ENCODE data around the gene RNF223. TPM values are rescaled to one million over a fixed set of nuclear protein-coding genes. Genes with fewer than 3 reads are reported as not detected.
"Not testable (repeated sequence)": the region's sequence is repeated elsewhere in the genome, so short reads cannot be mapped to it uniquely, and the experiment has no call there.

RNF223 gene
- total RNA-seq, 2 donors from 2014 or later = 3.4 to 5.3 TPM

DNA sequence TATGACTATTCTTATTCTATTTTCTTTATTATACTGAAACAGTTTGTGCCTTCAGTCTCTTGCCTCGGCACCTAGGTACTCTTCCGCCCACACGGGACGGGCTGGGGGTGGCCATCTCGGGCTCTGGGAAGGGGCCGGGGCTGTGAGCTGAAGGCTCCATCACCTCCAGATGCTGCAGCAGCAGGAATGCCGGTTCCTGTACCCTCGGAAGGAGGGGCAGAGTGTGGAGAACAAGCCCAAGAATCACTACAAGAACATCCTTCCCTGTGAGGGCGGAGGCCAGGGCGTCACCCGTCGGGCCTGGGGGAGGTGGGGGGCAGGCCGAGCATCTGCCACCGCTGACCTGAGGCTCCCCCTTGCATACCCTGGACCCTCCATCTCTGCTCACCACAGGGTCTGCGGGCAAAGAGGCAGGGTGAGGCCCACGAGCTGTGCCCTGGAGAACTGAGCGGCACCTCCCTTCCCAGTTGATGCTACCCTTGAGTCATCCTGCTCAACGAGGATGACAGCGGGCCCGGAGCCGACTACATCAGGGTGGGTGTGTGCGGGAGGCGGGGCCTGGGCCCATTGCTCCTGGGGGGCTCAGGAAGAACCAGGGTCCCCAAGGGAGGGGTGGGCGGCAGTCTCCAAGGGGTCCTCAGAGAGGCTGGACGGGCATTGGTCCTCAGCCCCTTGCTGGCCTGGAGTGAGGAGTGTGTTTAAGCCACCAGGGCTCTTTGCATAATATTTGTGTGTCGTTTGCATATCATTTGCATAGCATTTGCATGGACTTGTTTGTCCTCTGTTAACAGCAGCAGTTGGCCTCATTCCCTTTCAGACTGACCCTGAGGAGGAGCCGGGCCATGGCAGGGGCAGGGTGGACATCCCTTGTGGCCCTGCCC, 7.5 kb downstream of the RNF223 start:
- DNase-seq (no peak), ATAC-seq (no peak)
- intact Hi-C loops (cut with DNase I, micrococcal nuclease) = loop anchor here (5.0 to 10.0 kb wide), 2 partner anchors 82 to 84 kb away; partner anchors contain the start of gene PERM1 (in 2 of the 2)

DNA sequence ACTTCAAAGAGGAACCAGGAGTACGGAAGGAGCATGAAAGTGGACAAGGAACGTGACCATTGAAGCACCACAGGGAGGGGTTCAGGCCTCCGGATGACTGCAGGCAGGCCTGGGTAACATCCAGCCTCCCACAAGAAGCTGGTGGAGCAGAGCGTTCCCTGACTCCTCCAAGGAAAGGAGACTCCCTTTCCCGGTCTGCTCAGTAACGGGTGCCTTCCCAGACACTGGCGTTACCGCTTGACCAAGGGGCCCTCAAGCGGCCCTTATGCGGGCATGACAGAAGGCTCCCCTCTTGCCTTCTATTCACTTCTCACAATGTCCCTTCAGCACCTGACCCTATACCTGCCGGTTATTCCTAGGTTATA, 8.2 kb downstream of the RNF223 start:
- not testable (repeated sequence) for DNase-seq, ATAC-seq
- intact Hi-C loops (cut with DNase I, micrococcal nuclease) = loop anchor here (5.0 to 10.0 kb wide), 2 partner anchors 81 to 84 kb away; partner anchors contain the start of gene PERM1 (in 2 of the 2)

DNA sequence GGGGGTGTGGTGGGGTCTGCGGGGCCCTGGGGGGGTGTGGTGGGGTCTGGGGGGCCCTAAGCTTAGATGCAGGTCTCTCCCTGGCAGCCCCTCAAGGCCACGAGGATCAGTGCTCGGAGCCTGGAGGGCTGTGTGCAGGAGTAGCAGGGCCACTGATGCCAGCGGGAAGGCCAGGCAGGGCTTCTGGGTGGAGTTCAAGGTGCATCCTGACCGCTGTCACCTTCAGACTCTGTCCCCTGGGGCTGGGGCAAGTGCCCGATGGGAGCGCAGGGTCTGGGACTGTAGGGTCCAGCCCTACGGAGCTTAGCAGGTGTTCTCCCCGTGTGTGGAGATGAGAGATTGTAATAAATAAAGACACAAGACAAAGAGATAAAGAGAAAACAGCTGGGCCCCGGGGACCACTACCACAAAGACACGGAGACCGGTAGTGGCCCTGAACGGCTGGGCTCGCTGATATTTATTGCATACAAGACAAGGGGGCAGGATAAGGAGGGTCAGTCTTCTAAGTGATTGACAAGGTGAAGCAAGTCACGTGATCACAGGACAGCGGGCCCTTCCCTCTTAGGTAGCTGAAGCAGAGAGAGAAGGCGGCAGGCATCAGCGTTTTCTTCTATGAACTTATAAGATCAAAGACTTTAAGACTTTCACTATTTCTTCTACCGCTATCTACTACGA, 8.7 kb downstream of the RNF223 start:
- no peak for DNase-seq
- intact Hi-C loops (cut with DNase I, micrococcal nuclease) = loop anchor here (5.0 to 10.0 kb wide), 2 partner anchors 81 to 83 kb away; partner anchors contain the start of gene PERM1 (in 2 of the 2)

DNA sequence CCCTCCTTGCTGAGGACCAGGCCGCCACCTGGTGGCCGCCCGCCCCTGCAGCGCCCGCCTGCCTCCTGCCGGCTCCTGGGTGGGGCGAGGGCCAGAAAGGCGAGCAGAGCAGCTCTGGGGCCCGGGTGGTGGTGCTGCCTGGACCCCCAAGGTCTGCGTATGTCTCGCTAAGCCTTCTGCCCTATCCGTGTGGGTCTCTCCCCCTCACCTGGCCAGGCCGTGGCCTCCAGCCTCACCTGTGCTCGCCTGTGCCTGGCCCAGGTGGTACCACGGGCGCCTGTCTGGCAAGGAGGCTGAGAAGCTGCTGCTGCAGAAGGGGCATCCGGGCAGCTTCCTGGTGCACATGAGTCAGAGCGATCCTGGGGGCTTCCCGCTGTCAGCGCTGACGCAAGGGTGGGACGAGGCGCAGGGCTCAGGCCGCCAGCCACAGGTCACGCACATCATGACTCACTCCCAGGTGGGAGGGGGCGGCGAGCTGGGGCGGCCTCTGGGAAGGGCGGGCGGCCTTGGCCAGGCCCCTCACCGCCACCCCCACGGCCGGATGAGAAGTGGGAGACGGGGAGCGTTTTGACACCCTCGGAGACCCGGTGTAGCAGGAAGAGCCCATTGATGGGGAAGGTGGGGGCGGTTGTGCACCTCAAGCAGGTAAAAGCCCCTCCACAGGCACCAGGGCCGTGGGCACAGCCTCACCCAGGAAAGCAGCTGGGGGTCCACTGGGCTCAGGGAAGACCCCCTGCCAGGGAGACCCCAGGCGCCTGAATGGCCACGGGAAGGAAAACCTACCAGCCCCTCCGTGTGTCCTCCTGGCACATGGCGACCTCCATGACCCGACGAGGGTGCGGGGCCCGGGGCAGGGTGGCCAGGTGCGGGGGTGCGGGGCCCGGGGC, 9.9 kb downstream of the RNF223 start:
- intact Hi-C loops (cut with DNase I, micrococcal nuclease) = loop anchor here in 1 of 2 donors (10.0 kb wide), 1 partner anchor 79 kb away; the partner anchor contains the start of gene PERM1
- ATAC-seq (peak; percentile 45), DNase-seq (peak in 1 of 2 donors; percentile 81)

More for the DNA sequence above, 8.7 kb downstream of the RNF223 start:
- ATAC-seq = no peak

DNA sequence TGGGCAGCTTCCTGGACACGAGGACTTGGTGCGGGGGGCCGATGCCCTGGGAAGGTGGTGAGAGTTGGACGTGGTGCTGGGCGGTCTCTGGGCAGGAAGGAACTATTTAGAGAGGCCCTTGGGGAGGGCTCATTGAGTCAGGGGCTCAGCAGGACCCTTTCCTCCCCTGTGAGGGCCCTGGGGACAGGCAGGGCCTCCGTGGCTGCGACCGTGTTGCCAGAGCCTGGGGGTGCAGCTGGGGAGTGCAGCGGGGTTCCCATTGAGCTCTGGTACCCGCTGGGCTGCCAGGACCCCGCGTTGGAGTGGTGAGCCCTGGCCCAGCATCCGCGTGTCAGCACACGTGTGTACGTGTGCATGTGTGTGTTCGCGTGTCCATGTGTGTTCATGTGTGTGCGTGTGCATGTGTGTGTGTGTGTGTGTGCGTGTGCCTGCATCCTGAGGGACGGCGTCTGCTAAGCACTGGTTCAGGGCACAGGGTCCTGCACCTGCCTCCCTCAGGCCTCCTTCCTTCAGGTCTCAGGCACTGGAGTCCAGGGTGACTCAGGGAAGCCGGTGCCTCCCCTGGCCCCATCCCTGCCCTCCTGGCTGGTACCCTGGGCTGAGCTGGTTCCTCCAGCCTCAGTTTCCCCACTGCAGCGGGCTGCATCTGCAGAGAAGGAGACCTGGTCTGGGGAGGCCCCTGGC, 10.7 kb downstream of the RNF223 start:
- no peak for ATAC-seq
- no peak for DNase-seq
- intact Hi-C loops (cut with DNase I, micrococcal nuclease) = loop anchor here in 1 of 2 donors (10.0 kb wide), 1 partner anchor 79 kb away; the partner anchor contains the start of gene PERM1

DNA sequence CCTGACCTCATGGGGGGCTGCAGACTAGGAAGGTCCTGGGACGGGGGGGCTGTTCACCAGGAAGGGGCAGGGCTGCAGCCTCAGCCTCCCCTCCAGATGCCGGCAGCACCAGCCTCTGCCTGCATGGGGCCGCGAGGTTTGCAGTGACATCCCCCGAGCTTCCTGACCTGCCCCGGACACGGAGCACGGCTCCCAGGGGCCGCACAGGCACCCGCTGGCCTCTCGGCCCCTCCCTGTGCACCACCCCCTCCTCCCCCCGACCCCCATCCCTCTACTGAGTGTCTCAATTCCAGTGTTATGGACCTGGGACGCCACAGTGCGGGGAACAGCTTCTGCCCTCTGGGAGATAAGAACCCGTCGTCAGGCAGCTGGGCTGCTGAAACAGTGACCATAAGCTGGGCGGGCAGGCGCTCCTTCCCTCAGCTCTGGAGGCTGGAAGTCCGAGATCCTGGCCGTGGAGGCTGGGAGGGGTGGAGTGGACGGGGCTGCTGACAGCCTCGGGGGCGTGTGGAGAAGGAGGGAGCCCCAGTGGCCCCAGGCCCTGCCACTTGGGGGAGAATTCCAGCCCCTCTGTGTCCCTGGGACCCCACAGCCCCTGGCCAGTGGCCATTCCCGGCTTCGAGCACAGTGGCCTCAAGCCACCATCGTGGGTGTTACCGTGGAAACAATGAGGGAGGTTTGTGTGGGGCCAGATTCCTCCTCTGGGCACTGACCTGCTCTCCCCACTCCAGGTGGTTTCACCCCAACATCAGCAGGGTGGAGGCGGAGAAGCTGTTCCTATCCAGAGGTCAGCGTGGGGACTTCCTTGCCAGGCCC, 11.6 kb downstream of the RNF223 start:
- intact Hi-C loops (cut with DNase I, micrococcal nuclease) = loop anchor here in 1 of 2 donors (10.0 kb wide), 1 partner anchor 78 kb away; the partner anchor contains the start of gene PERM1
- ATAC-seq = no peak
- no peak for DNase-seq

DNA sequence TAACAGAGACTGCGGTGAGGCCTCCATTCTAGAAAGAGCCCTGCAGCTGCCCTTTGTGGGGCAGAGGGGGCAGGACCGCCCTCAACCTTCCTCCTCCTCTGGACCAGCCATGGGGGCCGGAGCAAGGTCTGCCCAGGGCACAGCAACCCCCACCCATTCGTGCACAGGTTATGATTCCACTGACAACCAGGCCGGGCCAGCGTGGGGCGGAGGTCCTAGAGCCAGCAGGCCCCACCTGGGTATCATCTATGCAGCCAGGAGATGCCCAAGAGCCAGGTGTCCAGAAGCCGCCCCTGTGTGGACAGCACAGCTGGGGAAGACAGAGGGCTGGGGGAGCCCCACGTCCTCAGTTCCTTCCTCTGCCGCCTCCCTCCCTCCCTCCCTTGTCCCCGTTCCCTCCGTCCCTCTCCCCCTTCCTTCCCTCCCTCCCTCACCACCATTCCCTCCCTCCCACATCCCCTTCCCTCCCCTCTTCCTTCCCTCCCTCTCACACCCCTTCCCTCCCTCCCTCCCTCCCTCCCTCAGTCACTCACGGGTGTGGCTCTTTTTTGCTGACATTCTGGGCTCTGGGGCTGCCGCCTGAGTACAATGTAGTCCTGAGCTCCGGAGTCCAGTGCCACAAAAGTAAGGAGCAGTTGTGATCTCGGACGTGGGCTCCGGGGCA, 12.3 kb downstream of the RNF223 start:
- DNase-seq = no peak
- ATAC-seq = no peak
- intact Hi-C loops (cut with DNase I, micrococcal nuclease) = loop anchor here in 1 of 2 donors (10.0 kb wide), 1 partner anchor 77 kb away; the partner anchor contains the start of gene PERM1

DNA sequence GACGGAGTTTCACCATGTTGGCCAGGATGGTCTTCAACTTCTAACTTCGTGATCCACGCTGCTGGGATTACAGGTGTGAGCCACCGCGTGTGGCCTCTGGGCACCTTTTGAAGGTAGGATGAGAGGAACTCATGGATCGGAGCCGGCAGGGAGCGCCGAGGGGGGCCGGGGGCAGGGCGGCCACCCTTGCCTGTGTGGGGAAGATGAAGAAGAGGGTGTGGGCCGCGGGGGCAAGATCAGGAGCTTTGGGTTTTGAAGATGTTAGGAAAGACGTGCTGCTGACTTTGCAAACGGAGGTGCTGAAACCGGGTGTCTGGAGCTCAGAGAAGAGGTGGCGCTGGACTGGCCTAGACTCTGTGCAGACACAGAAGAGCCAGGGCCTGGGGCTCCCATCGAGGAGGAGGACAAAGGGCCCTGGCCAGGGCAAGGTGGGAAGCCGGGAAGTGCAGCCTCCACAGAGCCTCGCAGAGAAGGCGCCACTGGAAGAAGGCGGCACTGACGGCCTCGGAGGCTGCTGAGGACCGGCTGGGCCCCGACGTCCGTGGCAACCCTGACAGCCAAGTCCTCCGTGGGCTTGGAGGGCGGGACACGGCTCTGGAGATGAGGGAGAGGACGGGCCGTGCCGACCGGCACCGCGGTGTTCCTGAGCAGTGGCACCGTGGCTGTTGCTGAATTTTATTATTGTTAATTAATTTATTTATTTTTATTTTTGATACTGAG, 13.7 kb downstream of the RNF223 start:
- ATAC-seq (no peak), DNase-seq (no peak)
- intact Hi-C loops (cut with DNase I, micrococcal nuclease) = loop anchor here in 1 of 2 donors (10.0 kb wide), 1 partner anchor 76 kb away; the partner anchor contains the start of gene PERM1

DNA sequence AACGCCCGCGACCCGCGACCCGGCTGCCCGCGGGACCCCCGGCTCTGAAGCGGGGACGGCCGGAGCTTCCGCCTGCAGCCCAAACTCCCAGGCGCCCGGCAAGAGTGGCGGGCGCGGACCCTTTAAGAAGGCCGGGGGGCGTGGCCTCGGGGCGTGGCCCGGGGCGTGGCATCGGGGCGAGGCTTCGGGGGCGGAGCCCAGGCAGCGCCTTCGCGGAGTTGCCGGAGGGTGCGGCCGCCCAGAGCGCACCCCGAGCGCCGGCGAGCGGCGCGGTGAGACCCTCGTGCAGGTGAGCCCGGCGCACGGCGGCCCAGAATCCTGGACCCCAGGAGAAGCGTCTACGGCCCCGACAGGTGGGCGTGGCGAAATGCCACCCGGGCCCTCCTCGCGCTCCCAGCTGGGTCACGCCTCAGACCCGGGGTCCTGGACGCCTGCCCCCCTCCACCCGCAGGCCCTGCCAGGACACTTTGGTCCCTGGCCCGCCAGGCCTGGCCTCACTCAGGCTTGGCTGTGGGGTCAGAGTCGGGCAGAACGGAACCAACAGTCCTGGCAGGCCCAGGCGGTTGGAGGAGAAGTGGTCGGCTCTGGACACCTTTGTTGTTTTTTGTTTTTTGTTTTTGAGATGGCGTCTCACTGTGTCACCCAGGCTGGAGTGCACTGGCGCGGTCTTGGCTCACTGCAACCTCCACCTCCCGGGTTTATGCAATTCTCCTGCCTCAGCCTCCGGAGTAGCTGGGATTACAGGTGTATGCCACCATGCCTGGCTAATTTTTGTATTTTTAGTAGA, 14.4 kb downstream of the RNF223 start:
- intact Hi-C loops (cut with DNase I, micrococcal nuclease) = loop anchor here in 1 of 2 donors (10.0 kb wide), 1 partner anchor 75 kb away; the partner anchor contains the start of gene PERM1
- peak; percentile 88 for ATAC-seq
- DNase-seq = peak; percentile 82 to 96

DNA sequence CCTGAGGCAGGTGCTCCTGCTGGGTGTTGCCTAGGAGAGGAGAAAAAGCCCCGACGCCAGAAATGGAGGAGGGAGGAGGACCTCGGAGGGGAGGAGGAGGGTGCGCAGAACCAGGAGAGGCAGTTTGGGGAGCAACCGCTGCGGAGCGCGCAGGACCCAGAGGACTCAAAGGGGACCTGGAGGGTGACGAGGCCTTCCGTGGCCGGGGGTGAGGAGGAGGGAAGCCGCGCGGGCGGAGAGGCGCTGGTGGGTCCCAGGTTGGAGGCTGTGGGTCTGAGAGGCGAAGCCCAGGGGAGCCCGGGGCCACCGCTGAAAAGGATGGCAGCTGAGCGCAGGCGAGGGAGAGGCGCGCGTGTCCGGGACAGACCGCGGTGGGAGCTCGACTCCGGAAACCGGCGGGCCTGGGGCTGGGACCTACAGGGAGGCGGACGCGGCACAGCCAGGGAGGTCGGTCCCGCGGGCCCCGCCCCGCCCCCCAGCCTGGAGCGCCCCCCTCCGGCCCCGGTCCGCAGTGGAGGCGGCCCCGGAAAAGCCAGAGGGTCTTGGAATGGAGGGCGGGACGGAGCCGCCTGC, 15.1 kb downstream of the RNF223 start:
- peak in 1 of 2 donors; percentile 39 for DNase-seq
- intact Hi-C loops (cut with DNase I, micrococcal nuclease) = no loop called here

DNA sequence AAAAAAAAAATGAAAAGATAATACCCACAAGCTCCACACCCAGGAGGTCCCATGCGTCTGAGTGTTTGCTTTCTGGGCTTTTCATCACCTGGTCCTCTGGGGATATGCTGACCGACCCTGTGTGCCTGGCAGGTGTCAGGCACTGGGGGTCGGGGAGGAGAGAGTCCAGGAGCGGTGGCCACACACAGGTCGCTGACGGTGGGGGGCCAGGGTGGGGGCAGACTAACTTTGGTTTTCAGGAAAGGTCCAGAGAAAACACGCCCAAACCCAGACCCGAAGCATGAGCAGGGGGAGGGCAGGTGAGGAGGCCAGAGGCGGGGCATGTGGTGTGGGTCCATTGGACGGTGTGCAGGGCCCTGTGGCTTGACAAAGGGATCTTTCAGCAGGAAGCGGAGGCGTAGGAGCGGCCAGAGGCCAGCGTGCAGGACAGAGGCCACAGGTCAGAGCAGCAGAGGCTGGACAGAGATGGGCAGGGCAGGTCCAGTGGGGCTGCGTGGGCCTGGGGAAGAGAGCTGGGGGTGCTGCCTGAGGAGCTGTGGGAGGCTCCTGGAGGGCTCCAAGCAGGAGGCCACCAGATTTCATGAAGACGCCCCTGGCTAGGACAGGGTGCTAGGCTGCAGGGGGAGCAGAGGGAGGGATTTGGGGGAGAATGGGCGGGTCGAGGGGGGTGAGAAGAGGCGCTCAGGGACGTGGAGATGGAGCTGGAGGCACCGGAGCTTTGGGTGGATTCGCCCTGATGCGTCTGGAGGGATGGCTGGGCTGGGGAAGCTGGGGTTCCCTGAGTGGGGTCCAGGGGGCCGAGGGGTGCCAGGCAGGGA, 15.8 kb downstream of the RNF223 start:
- intact Hi-C loops (cut with DNase I, micrococcal nuclease) = no loop called here
- ATAC-seq (no peak), DNase-seq (no peak)

More for the DNA sequence above, 15.1 kb downstream of the RNF223 start:
- peak; percentile 17 for ATAC-seq

DNA sequence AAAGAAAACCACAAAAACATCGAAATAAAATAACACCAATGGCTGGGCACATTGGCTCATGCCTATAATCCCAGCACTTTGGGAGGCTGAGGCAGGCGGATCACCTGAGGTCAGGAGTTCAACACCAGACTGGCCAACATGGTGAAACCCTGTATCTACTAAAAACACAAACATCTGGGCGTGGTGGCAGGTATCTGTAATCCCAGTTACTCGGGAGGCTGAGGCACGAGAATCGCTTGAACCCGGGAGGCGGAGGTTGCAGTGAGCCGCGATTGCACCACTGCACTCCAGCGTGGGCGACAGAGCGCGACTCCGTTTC, 16.4 kb downstream of the RNF223 start:
- DNase-seq; intact Hi-C loops (cut with DNase I, micrococcal nuclease); ATAC-seq: not testable (repeated sequence)

DNA sequence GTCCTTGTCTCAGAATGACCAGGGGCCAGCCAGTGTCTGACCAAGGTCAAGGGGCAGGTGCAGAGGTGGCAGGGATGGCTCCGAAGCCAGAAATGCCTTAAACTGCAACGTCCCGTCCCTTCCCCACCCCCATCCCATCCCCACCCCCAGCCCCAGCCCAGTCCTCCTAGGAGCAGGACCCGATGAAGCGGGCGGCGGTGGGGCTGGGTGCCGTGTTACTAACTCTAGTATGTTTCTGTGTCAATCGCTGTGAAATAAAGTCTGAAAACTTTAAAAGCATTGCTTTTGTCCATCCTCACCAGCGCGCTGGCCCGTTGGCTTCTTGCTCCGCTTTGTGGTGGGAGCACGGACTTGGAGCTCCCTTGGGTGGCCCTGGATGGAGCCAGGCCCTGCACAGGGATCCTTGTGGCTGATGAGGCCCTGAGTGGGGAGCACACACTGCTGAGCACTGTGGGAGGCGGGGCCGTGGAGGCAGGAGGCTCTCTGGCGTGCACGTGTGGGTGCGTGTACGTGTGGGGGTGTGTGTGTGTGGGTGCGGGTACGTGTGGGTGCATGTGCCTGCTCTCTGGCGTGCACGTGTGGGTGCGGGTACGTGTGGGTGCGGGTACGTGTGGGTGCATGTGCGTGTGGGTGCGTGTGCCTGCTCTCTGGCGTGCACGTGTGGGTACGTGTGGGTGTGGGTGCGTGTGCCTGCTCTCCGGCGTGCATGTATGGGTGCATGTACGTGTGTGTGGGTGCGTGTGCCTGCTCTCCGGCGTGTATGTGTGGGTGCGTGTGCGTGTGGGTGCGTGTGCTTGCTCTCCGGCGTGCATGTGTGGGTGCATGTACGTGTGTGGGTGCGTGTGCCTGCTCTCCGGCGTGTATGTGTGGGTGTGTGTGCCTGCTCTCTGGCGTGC, 18.0 kb downstream of the RNF223 start:
- DNase-seq (no peak), ATAC-seq (no peak)
- intact Hi-C loops (cut with DNase I, micrococcal nuclease) = no loop called here

Data from left colon (tissue), 2 donors.